NAMALWA (cell line): Measurements from ENCODE around the gene PRKG1.

Source experiments
- DNase-seq: peaks from one replicate; pipeline ENCODE4 v3.0.0-alpha.2; 2015; ENCODE audit warnings: low spot score

Gene PRKG1

GRCh38 chr10:52068485-52068884 lies 994.2 kb downstream of the PRKG1 start:
- no peak for DNase-seq

- DNase-seq: no peak
Observed at GRCh38 chr10:52071814-52072213, 997.5 kb downstream of the PRKG1 start.

- DNase-seq: no peak
Observed at GRCh38 chr10:52074505-52075026, 1000.3 kb downstream of the PRKG1 start.

- DNase-seq: no peak
Observed at GRCh38 chr10:52077814-52078213, 1003.5 kb downstream of the PRKG1 start.

GRCh38 chr10:52078397-52078937 lies 1004.2 kb downstream of the PRKG1 start:
- no peak for DNase-seq

GRCh38 chr10:52082307-52082706 lies 1008.0 kb downstream of the PRKG1 start:
- DNase-seq: peak; percentile 2

GRCh38 chr10:52083422-52083821 lies 1009.1 kb downstream of the PRKG1 start:
- no peak for DNase-seq

- no peak for DNase-seq
Observed at GRCh38 chr10:52092390-52092789, 1018.1 kb downstream of the PRKG1 start.

- no peak for DNase-seq
Observed at GRCh38 chr10:52098130-52098529, 1023.8 kb downstream of the PRKG1 start.

GRCh38 chr10:52099026-52099600 lies 1024.8 kb downstream of the PRKG1 start:
- no peak for DNase-seq

- DNase-seq: no peak
Observed at GRCh38 chr10:52100011-52100547, 1025.8 kb downstream of the PRKG1 start.

- no peak for DNase-seq
Observed at GRCh38 chr10:52105301-52105700, 1031.0 kb downstream of the PRKG1 start.

GRCh38 chr10:52106011-52106410 lies 1031.7 kb downstream of the PRKG1 start:
- no peak for DNase-seq

- no peak for DNase-seq
Observed at GRCh38 chr10:52106899-52107298, 1032.6 kb downstream of the PRKG1 start.

GRCh38 chr10:52108236-52108635 lies 1033.9 kb downstream of the PRKG1 start:
- no peak for DNase-seq

GRCh38 chr10:52110576-52110975 lies 1036.3 kb downstream of the PRKG1 start:
- DNase-seq: no peak

GRCh38 chr10:52111101-52111891 lies 1037.0 kb downstream of the PRKG1 start:
- no peak for DNase-seq

- peak; percentile 31 for DNase-seq
Observed at GRCh38 chr10:52115823-52116222, 1041.5 kb downstream of the PRKG1 start.

- DNase-seq: no peak
Observed at GRCh38 chr10:52119507-52119906, 1045.2 kb downstream of the PRKG1 start.

- DNase-seq: no peak
Observed at GRCh38 chr10:52121688-52122087, 1047.4 kb downstream of the PRKG1 start.

- DNase-seq: no peak
Observed at GRCh38 chr10:52128056-52128683, 1053.9 kb downstream of the PRKG1 start.

- no peak for DNase-seq
Observed at GRCh38 chr10:52129410-52130178, 1055.3 kb downstream of the PRKG1 start.
